Chondrocyte (in vitro differentiated cells): Measurements from ENCODE around the gene PTPRJ. TPM values are rescaled to one million over a fixed set of nuclear protein-coding genes. Genes with fewer than 3 reads are reported as not detected.

Source experiments
- DNase-seq: peaks from one replicate; pipeline ENCODE4 v3.0.0; 2021; ENCODE audit warnings: mixed read lengths, low spot score
- H3K27ac Mint-ChIP-seq: one replicate; pipeline ENCODE4 v1.8.0; 2021; ENCODE audit warnings: mild to moderate bottlenecking, moderate library complexity, mixed read lengths; ENCODE audit not compliant: unreplicated experiment
- H3K27me3 Mint-ChIP-seq: 2 replicates; pipeline ENCODE4 v1.8.0; 2021; ENCODE audit warnings: low read depth, mixed read lengths
- H3K36me3 Mint-ChIP-seq: 2 replicates; pipeline ENCODE4 v1.8.0; 2021; ENCODE audit warnings: low read depth, mixed read lengths
- H3K4me1 Mint-ChIP-seq: 2 replicates; pipeline ENCODE4 v1.8.0; 2021; ENCODE audit warnings: low read depth, mild to moderate bottlenecking, mixed read lengths
- H3K4me3 Mint-ChIP-seq: one replicate; pipeline ENCODE4 v1.8.0; 2021; ENCODE audit warnings: mild to moderate bottlenecking, moderate library complexity, mixed read lengths; ENCODE audit not compliant: unreplicated experiment
- H3K9me3 Mint-ChIP-seq: 2 replicates; pipeline ENCODE4 v1.8.0; 2021; ENCODE audit warnings: low read depth, mixed read lengths
- total RNA-seq: library from RNA; stranded (reverse); gene quantifications from 3 replicates; pipeline ENCODE4 v1.2.1, GENCODE V29; 2021
- TF ChIP-seq, protein P1 (sequence below): fragments of 200-600 bp; sonication (generic); IDR thresholded peaks from 2 replicates; pipeline ENCODE4 v1.5.0; 2021; ENCODE audit warnings: antibody characterized with exemption, mild to moderate bottlenecking, moderate library complexity

The PTPRJ gene
- total RNA-seq, 1 donor from 2014 or later = 18.1 TPM

DNA sequence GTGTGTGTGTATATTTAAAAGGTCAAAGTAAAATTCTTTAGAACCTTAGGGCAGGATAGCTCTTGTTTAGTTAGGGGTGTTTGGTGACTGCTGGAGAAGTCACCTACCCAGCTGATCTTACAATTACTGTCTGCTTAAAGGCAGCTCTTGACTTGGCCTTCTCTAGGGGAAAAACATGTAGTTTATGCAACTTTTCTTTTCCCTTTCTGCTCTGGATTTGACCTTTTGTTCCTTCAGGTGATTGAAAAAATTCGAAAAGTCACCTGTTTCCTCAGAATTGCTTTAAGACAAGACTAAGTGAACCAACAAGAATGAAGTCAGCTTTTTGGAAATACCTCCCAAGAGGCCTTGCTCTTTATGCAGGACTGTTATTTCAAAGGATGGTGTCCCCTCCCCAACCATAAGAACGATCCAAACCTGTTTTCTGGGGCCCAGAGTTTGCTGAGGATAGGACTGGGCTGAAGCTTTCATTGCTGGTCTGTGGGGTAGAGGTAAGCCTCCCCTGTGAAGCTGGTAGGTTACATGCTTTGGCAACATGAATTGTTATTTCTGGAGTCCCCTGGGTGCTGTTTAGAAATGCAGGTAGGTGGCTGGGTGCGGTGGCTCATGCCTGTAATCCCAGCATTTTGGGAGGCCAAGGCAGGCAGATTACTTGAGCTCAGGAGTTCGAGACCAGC is 111.2 kb downstream of the PTPRJ start:
- DNase-seq = no peak
- Mint-ChIP-seq H3K27me3 (no peaks in the 10 kb centered on the region), H3K27ac (no peak overlapping the region), H3K36me3 (no peaks in the 10 kb centered on the region), H3K9me3 (no peaks in the 10 kb centered on the region), H3K4me1 (peaks cover 30% of the 10 kb centered on the region), H3K4me3 (no peak overlapping the region)
- TF ChIP-seq, protein P1, sequence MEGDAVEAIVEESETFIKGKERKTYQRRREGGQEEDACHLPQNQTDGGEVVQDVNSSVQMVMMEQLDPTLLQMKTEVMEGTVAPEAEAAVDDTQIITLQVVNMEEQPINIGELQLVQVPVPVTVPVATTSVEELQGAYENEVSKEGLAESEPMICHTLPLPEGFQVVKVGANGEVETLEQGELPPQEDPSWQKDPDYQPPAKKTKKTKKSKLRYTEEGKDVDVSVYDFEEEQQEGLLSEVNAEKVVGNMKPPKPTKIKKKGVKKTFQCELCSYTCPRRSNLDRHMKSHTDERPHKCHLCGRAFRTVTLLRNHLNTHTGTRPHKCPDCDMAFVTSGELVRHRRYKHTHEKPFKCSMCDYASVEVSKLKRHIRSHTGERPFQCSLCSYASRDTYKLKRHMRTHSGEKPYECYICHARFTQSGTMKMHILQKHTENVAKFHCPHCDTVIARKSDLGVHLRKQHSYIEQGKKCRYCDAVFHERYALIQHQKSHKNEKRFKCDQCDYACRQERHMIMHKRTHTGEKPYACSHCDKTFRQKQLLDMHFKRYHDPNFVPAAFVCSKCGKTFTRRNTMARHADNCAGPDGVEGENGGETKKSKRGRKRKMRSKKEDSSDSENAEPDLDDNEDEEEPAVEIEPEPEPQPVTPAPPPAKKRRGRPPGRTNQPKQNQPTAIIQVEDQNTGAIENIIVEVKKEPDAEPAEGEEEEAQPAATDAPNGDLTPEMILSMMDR = no peak

DNA sequence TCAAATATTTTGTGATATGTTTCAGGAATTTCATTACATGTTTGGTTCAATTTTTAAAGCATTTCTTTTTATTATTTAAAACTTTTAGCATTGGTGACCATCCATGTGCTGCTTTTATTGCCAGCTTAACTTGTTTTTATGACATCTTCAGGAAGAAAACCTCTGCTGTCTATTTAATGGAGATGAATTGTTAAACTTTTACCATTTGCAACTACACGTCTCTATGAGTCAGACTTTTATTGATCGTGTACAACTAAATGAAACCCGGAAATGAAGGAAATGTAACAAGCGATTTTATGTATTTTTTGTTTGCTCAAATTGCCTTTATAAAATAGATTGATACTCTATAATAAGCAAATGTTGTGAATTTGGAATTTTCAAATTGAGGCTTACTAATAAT is 113.0 kb downstream of the PTPRJ start:
- no peak for DNase-seq

GRCh38 chr11:48093795-48094642 is 113.7 kb downstream of the PTPRJ start:
- no peaks in the 10 kb centered on the region for H3K27me3 Mint-ChIP-seq

More for the DNA sequence above, 113.0 kb downstream of the PTPRJ start:
- Mint-ChIP-seq H3K4me1 (peaks cover 24% of the 10 kb centered on the region), H3K27ac (no peak overlapping the region), H3K9me3 (no peaks in the 10 kb centered on the region), H3K4me3 (no peak overlapping the region), H3K36me3 (no peaks in the 10 kb centered on the region), H3K27me3 (no peaks in the 10 kb centered on the region)
- TF ChIP-seq, protein P1 = no peak

GRCh38 chr11:48094643-48095339 is 114.4 kb downstream of the PTPRJ start:
- H3K9me3 Mint-ChIP-seq = no peaks in the 10 kb centered on the region
- peaks cover 16% of the 10 kb centered on the region for H3K4me1 Mint-ChIP-seq
- H3K36me3 Mint-ChIP-seq = no peaks in the 10 kb centered on the region
- no peak for DNase-seq
- TF ChIP-seq, protein P1 = no peak
- H3K27ac Mint-ChIP-seq = no peak overlapping the region
- H3K27me3 Mint-ChIP-seq = no peaks in the 10 kb centered on the region
- no peak overlapping the region for H3K4me3 Mint-ChIP-seq

More at GRCh38 chr11:48093795-48094642, 113.7 kb downstream of the PTPRJ start:
- Mint-ChIP-seq H3K4me3 (no peak overlapping the region), H3K27ac (no peak overlapping the region), H3K36me3 (no peaks in the 10 kb centered on the region), H3K9me3 (no peaks in the 10 kb centered on the region), H3K4me1 (peaks cover 17% of the 10 kb centered on the region)
- TF ChIP-seq, protein P1 = no peak
- DNase-seq = no peak
